NB4 (cell line): ENCODE data around the gene SMTNL1.

Experiments used
- POLR2A ChIP-seq: IDR thresholded peaks from 2 replicates; pipeline ENCODE4 v1.6.1; 2011; ENCODE audit warnings: mild to moderate bottlenecking; ENCODE audit not compliant: insufficient read length; ENCODE audit errors: extremely low read depth
- TF ChIP-seq, protein P1 (sequence below): IDR thresholded peaks from one replicate; pipeline ENCODE4 v1.5.1; 2012; ENCODE audit warnings: low read depth, low read length
- TF ChIP-seq, protein P2 (sequence below): IDR thresholded peaks from 2 replicates; pipeline ENCODE4 v1.6.1; 2011; ENCODE audit warnings: low read depth, low read length

DNA sequence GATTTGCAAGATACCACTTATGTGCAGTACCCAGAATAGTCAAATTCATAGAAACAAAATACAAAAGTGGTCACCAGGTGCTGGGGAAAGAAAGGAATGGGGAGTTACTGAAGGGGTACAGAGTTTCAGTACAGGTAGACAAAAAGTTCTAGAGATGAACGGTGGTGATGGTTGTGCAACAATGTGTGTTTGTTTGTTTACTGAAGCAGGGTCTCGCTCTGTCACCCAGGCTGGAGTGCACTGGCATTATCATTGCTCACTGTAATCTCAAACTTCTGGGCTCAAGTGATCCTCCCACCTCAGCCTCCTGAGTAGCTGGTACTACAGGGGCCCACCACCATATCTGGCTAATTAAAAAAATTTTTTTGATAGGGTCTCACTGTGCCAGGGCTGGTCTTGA, 18.0 kb downstream of the SMTNL1 start:
- TF ChIP-seq, protein P1, sequence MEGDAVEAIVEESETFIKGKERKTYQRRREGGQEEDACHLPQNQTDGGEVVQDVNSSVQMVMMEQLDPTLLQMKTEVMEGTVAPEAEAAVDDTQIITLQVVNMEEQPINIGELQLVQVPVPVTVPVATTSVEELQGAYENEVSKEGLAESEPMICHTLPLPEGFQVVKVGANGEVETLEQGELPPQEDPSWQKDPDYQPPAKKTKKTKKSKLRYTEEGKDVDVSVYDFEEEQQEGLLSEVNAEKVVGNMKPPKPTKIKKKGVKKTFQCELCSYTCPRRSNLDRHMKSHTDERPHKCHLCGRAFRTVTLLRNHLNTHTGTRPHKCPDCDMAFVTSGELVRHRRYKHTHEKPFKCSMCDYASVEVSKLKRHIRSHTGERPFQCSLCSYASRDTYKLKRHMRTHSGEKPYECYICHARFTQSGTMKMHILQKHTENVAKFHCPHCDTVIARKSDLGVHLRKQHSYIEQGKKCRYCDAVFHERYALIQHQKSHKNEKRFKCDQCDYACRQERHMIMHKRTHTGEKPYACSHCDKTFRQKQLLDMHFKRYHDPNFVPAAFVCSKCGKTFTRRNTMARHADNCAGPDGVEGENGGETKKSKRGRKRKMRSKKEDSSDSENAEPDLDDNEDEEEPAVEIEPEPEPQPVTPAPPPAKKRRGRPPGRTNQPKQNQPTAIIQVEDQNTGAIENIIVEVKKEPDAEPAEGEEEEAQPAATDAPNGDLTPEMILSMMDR: no peak
- no peak for TF ChIP-seq POLR2A
- TF ChIP-seq, protein P2, sequence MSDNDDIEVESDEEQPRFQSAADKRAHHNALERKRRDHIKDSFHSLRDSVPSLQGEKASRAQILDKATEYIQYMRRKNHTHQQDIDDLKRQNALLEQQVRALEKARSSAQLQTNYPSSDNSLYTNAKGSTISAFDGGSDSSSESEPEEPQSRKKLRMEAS: no peak
